ENCODE results near the gene EXD3.
"Not testable (repeated sequence)": the region's sequence is repeated elsewhere in the genome, so short reads cannot be mapped to it uniquely, and the experiment has no call there.

Gene EXD3

GRCh38 chr9:137327641-137328550, 95.1 kb downstream of the EXD3 start:
- not testable (repeated sequence) for DNase-seq

GRCh38 chr9:137326445-137327065, 96.4 kb downstream of the EXD3 start:
- DNase-seq: no peak

- no peak for DNase-seq
Observed at GRCh38 chr9:137325799-137326198, 97.2 kb downstream of the EXD3 start.

DNA sequence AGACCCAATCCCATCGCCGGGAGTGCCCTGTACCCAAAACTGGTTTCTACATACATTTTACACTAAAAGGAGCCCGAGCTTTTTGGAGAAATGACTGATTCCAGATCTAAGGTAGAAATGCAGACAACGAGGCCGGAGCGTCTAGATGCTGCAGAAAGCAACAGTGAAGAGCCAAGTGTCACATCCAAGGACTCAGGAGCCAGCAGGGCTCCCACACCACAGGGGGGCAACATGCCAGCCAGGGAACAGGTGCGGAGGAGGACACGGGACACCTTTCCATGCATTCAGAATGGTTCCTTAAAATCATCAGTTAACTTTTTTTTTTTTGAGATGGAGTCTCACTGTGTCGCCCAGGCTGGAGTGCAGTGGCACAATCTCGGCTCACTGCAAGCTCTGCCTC, 97.8 kb downstream of the EXD3 start:
- no peak for DNase-seq

- DNase-seq: no peak
Observed at GRCh38 chr9:137323531-137324331, 99.2 kb downstream of the EXD3 start.

- DNase-seq: no peak
Observed at GRCh38 chr9:137321726-137322361, 101.1 kb downstream of the EXD3 start.

GRCh38 chr9:137320555-137321384, 102.2 kb downstream of the EXD3 start:
- no peak for DNase-seq

GRCh38 chr9:137319739-137320551, 103.0 kb downstream of the EXD3 start:
- DNase-seq: no peak

GRCh38 chr9:137319011-137319738, 103.8 kb downstream of the EXD3 start:
- DNase-seq: no peak

GRCh38 chr9:137318602-137319001, 104.4 kb downstream of the EXD3 start:
- DNase-seq: no peak

- DNase-seq: no peak
Observed at GRCh38 chr9:137317718-137318511, 105.0 kb downstream of the EXD3 start.

DNA sequence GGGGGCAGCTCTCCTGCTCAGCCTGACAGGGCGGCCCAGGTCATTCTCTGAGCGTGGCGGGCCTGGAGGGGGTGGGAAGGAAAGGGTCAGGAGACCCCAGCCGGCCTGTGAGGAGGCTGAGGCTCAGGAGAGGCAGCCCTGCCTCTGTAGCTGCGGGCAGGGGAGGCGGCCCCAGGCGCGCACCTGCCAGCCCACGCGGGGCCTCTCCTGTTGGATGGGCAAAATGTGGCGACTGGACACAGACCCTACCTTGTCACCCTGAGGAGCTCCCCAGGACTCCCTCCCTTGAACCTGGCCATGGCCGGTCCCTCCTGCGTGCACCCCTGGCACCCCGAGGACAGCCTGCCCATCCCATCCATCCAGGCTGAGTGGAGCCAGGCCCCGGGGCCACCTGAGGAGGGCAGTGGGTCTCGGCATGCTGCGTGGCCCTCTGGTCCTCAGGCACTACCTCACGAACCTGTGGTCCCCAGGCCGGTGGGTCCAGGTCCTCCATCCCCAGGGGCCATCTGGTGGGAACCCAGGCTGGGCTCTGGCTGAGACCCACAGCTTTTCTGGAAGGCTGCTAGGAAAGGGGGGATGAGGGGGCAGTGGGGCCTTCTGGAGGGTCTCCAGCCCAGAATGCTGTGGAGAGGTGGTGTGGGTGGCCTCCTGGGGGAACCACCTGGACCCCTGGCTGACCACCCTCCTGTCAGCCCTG, 105.8 kb downstream of the EXD3 start:
- DNase-seq: no peak

DNA sequence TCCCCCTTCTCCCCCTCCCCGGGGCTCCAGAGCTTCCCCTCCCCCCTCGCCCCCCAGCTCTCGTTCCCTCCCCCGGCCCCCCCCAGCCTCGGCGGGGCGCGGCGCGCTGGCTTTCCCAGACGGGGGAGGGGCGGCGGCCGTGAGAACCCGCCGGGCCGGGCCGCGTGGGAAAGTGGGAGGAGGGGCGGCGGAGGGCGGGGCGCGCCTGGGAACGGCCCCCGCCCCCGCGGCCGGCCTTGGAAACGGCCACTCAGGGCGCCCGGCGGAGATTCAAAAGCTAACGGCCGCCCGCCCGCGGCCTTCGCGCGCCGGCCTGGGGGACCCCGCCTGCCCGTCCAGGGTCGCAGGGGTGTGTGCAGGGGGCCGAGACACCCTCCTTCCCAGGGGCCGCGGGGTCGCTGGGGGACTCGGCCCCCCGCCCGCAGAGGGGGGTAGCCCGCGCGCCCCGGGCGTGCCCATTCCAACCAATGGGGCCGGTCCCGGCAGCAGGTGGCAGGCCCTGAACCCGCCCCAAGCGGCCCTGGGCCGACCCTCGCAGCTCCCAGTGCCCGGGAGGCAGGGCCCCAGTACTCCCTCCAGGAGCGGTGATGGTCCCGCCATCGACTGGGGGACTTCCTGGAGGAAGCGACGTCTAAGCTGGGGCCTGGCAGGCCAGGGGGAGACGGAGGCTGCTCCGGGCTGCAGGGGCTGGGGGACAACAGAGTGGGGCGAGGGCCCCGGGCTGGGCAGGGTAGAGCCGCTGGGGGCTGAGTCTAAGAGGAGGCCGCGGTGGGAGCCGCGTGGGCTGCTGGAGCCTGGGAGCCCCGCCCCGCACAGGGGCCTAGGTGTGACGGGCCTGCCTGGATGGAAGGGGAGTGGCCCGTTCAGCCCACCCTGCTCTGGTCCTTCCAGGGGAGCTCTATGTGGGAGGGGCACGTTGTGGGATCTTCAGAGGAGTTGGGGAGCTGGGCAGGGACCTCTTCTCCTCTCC, 106.7 kb downstream of the EXD3 start:
- peak; percentile 55 for DNase-seq

- no peak for DNase-seq
Observed at GRCh38 chr9:137315581-137316011, 107.4 kb downstream of the EXD3 start.

GRCh38 chr9:137314561-137315560, 108.1 kb downstream of the EXD3 start:
- no peak for DNase-seq

DNA sequence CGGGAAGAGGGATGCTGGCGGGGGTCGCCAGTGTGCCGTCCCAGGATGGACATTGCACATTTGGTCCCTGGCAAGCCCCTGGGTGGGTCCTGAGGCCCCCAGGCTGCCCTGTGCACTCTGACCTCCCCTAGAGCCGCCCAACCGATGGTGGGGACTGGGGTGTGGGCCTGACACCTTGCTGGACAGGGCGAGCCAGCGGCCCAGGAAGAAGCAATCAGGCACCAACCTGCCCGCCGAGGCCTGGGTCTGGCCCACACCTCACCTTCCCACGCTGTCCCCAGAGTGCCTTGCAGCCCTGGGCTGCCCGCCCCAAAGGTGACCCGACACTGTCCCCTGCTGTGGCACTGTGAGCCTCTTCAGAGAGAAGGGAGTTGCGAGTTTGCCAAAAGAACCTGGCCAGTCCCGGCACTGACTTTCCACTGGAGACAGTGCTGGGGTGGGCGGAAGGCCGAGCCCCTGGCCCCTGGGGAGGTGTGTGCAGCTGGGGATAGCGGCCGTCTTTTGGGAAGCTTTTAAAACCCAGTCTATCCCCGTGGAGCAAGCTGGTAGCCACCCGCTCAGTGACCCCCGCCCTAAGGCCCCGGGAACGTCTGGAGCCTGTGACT, 108.9 kb downstream of the EXD3 start:
- DNase-seq: no peak

All from NCI-H1436 (cell line).